WTC11 (cell line): ENCODE measurements around the gene TIAL1. TPM values are rescaled to one million over a fixed set of nuclear protein-coding genes. Genes with fewer than 3 reads are reported as not detected.

Experiments
- ATAC-seq: fragments of 200-7000 bp; cut with Tn5 transposase; 2 replicates; pipeline ENCODE4 v1.10.0; 2021; ENCODE audit warnings: mild to moderate bottlenecking, moderate library complexity
- CTCF ChIA-PET: fragments of 300-600 bp; sonication (Branson Sonifier 250); formaldehyde crosslinking; loops from one replicate; lab custom pipeline; 2021; ENCODE audit warnings: antibody characterized with exemption; lab: Charles Lee
- POLR2A ChIA-PET: fragments of 350-600 bp; sonication (Branson Sonifier 250); formaldehyde crosslinking; loops from one replicate; lab custom pipeline; 2021; ENCODE audit warnings: antibody characterized with exemption; lab: Charles Lee
- DNase-seq: peaks from one replicate; pipeline ENCODE4 v3.0.0; 2021; ENCODE audit warnings: low spot score
- H3K27ac Mint-ChIP-seq: 2 replicates; pipeline ENCODE4 v1.8.0; 2021; ENCODE audit warnings: mixed read lengths
- H3K27me3 Mint-ChIP-seq: 2 replicates; pipeline ENCODE4 v1.8.0; 2021; ENCODE audit warnings: low read depth, mild to moderate bottlenecking, moderate library complexity, mixed read lengths
- H3K36me3 Mint-ChIP-seq: 2 replicates; pipeline ENCODE4 v1.8.0; 2021; ENCODE audit warnings: mixed read lengths
- H3K4me1 Mint-ChIP-seq: 2 replicates; pipeline ENCODE4 v1.8.0; 2022; ENCODE audit warnings: mixed read lengths
- H3K4me3 Mint-ChIP-seq: 2 replicates; pipeline ENCODE4 v1.8.0; 2021; ENCODE audit warnings: mild to moderate bottlenecking, moderate library complexity, mixed read lengths
- H3K9me3 Mint-ChIP-seq: 2 replicates; pipeline ENCODE4 v1.8.0; 2021; ENCODE audit warnings: mixed read lengths
- ATF1 ChIP-seq: sonication (generic); formaldehyde crosslinking; IDR thresholded peaks from 2 replicates; pipeline ENCODE4 v1.8.1; 2023; ENCODE audit warnings: mild to moderate bottlenecking, moderate library complexity, missing genetic modification reagents
- ATF3 ChIP-seq: sonication (generic); formaldehyde crosslinking; conservative IDR thresholded peaks from 2 replicates; pipeline ENCODE4 v1.8.1; 2022; ENCODE audit warnings: mild to moderate bottlenecking, missing genetic modification reagents
- CREM ChIP-seq: sonication (generic); formaldehyde crosslinking; IDR thresholded peaks from 2 replicates; pipeline ENCODE4 v1.8.1; 2022; ENCODE audit warnings: mild to moderate bottlenecking, missing genetic modification reagents, moderate library complexity
- E2F4 ChIP-seq: sonication (generic); formaldehyde crosslinking; IDR thresholded peaks from 2 replicates; pipeline ENCODE4 v1.8.1; 2022; ENCODE audit warnings: low read depth, mild to moderate bottlenecking, moderate library complexity, missing genetic modification reagents, borderline replicate concordance
- GRHL2 ChIP-seq: fragments of 250-450 bp; sonication (Bioruptor Pico); IDR thresholded peaks from 2 replicates; pipeline ENCODE4 v1.8.0; 2022; ENCODE audit warnings: mild to moderate bottlenecking, moderate library complexity; ENCODE audit not compliant: insufficient replicate concordance, severe bottlenecking
- JUN ChIP-seq: sonication (generic); formaldehyde crosslinking; IDR thresholded peaks from 2 replicates; pipeline ENCODE4 v1.8.0; 2023; ENCODE audit warnings: mild to moderate bottlenecking, missing genetic modification reagents
- KAT7 ChIP-seq: sonication (generic); formaldehyde crosslinking; IDR thresholded peaks from 2 replicates; pipeline ENCODE4 v1.8.1; 2023; ENCODE audit warnings: missing genetic modification reagents, mild to moderate bottlenecking, borderline replicate concordance
- MAX ChIP-seq: sonication (generic); formaldehyde crosslinking; IDR thresholded peaks from 2 replicates; pipeline ENCODE4 v1.8.0; 2022; ENCODE audit warnings: mild to moderate bottlenecking, missing genetic modification reagents
- NFE2L1 ChIP-seq: sonication (generic); formaldehyde crosslinking; IDR thresholded peaks from 2 replicates; pipeline ENCODE4 v1.8.1; 2023; ENCODE audit warnings: missing genetic modification reagents
- NR1H2 ChIP-seq: sonication (generic); formaldehyde crosslinking; IDR thresholded peaks from 2 replicates; pipeline ENCODE4 v1.9.0; 2021; ENCODE audit warnings: mild to moderate bottlenecking, moderate library complexity, missing genetic modification reagents
- OVOL2 ChIP-seq: fragments of 250-450 bp; sonication (Bioruptor Pico); IDR thresholded peaks from 2 replicates; pipeline ENCODE4 v1.9.0; 2021; ENCODE audit warnings: mild to moderate bottlenecking, borderline replicate concordance
- PRDM15 ChIP-seq: sonication (generic); formaldehyde crosslinking; IDR thresholded peaks from 2 replicates; pipeline ENCODE4 v1.8.0; 2022; ENCODE audit warnings: missing genetic modification reagents
- RORB ChIP-seq: fragments of 250-450 bp; sonication (Bioruptor Pico); IDR thresholded peaks from 2 replicates; pipeline ENCODE4 v1.9.0; 2021; ENCODE audit warnings: mild to moderate bottlenecking
- TP53 ChIP-seq: sonication (generic); formaldehyde crosslinking; IDR thresholded peaks from 2 replicates; pipeline ENCODE4 v1.8.1; 2023; ENCODE audit warnings: mild to moderate bottlenecking, missing genetic modification reagents
- ZNF317 ChIP-seq: sonication (generic); formaldehyde crosslinking; IDR thresholded peaks from 2 replicates; pipeline ENCODE4 v1.8.1; 2023; ENCODE audit warnings: low read depth, mild to moderate bottlenecking, moderate library complexity, missing genetic modification reagents, borderline replicate concordance
- ZNF396 ChIP-seq: fragments of 250-450 bp; sonication (Bioruptor Pico); IDR thresholded peaks from 2 replicates; pipeline ENCODE4 v1.8.0; 2021; ENCODE audit warnings: mild to moderate bottlenecking, moderate library complexity, borderline replicate concordance
- ZNF425 ChIP-seq: fragments of 250-450 bp; sonication (Bioruptor Pico); conservative IDR thresholded peaks from 2 replicates; pipeline ENCODE4 v1.9.0; 2021; ENCODE audit warnings: mild to moderate bottlenecking
- total RNA-seq: library from RNA; stranded (reverse); gene quantifications from 3 replicates; pipeline ENCODE4 v1.2.3, GENCODE V29; 2021

TIAL1 gene
- total RNA-seq, 1 experiment from 2014 or later: 170 TPM

GRCh38 chr10:119538632-119539358 is 58.0 kb downstream of the TIAL1 start:
- H3K4me1 Mint-ChIP-seq: peaks cover 20% of the 10 kb centered on the region
- H3K9me3 Mint-ChIP-seq: no peaks in the 10 kb centered on the region
- TF ChIP-seq CREM (CRISPR knock-in tag) (no peak), PRDM15 (no peak), E2F4 (no peak), ATF1 (CRISPR knock-in tag) (no peak), ATF3 (CRISPR knock-in tag) (no peak), MAX (CRISPR knock-in tag) (no peak), TP53 (CRISPR knock-in tag) (no peak), ZNF317 (no peak), ZNF396 (CRISPR knock-in tag) (no peak), NR1H2 (CRISPR knock-in tag) (no peak), JUN (CRISPR knock-in tag) (no peak), KAT7 (CRISPR knock-in tag) (no peak), RORB (CRISPR knock-in tag) (no peak)
- TF ChIP-seq, all 79 proteins: peak for 0
- peaks cover 34% of the 10 kb centered on the region for H3K27me3 Mint-ChIP-seq
- DNase-seq: no peak
- H3K27ac Mint-ChIP-seq: no peak overlapping the region
- no peak for ATAC-seq
- POLR2A ChIA-PET: no interaction called here
- H3K36me3 Mint-ChIP-seq: no peaks in the 10 kb centered on the region
- no peak overlapping the region for H3K4me3 Mint-ChIP-seq
- CTCF ChIA-PET: interaction anchor here (1.3 kb wide), 1 partner anchor 49 kb away, joined by 7 read pairs; no protein-coding TSS in a partner anchor

GRCh38 chr10:119537953-119538630 is 58.7 kb downstream of the TIAL1 start:
- ATAC-seq (no peak), DNase-seq (no peak)
- Mint-ChIP-seq H3K36me3 (no peaks in the 10 kb centered on the region), H3K27ac (no peak overlapping the region), H3K4me1 (peaks cover 16% of the 10 kb centered on the region), H3K9me3 (no peaks in the 10 kb centered on the region), H3K27me3 (peaks cover 29% of the 10 kb centered on the region), H3K4me3 (no peak overlapping the region)
- CTCF ChIA-PET: interaction anchor here (0.7 to 1.4 kb wide), 4 partner anchors 11 to 81 kb away, joined by 3 to 7 read pairs (median 4); no protein-coding TSS in a partner anchor
- no peak for TF ChIP-seq NFE2L1 (CRISPR knock-in tag)
- no peak for TF ChIP-seq GRHL2 (CRISPR knock-in tag)
- no peak for TF ChIP-seq E2F4
- TF ChIP-seq ZNF425: no peak
- TF ChIP-seq OVOL2 (CRISPR knock-in tag): no peak
- POLR2A ChIA-PET: no interaction called here
